ENCODE results near the gene TRIM41.
"Not testable (repeated sequence)": the region's sequence is repeated elsewhere in the genome, so short reads cannot be mapped to it uniquely, and the experiment has no call there.

The TRIM41 gene

DNA sequence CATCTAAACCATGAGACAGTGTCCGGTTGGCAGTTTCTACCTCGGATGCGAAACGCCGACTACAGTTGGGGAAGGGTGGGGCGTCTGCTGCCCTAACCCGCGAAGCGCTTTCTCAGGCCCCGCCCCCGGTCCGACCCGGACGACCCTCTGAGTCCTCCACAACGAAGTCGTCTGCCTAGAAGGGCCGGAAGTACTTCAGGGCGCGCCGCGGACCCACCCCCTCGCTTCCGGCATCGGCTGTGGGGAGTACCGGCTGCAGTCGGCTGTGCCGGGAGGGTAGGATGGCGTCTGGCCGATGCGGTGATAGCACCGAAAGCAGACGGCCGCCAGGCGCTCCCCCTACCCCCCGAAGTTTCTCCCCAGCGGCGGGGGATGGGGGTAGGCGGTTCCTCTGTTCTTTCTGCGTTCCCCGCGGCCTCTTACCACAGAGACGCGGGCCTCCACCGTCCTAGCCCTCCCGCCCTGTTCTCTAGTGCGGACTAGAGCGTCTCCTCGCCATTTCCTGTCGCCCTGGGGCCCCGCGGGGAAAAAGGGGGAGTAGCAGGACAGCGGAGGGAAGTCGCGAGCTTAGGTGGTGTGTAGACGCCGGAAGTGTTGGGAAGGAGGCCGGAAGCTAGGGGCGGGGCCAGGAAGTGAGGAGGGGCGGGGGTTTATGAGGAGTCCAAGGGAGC, at the start of gene TRIM41:
TSS of gene TRIM41 (plus strand) at position 224 of the 671 bp plus-strand sequence. CDS start 719 bp downstream, outside the sequence.
- no peak for DNase-seq

DNA sequence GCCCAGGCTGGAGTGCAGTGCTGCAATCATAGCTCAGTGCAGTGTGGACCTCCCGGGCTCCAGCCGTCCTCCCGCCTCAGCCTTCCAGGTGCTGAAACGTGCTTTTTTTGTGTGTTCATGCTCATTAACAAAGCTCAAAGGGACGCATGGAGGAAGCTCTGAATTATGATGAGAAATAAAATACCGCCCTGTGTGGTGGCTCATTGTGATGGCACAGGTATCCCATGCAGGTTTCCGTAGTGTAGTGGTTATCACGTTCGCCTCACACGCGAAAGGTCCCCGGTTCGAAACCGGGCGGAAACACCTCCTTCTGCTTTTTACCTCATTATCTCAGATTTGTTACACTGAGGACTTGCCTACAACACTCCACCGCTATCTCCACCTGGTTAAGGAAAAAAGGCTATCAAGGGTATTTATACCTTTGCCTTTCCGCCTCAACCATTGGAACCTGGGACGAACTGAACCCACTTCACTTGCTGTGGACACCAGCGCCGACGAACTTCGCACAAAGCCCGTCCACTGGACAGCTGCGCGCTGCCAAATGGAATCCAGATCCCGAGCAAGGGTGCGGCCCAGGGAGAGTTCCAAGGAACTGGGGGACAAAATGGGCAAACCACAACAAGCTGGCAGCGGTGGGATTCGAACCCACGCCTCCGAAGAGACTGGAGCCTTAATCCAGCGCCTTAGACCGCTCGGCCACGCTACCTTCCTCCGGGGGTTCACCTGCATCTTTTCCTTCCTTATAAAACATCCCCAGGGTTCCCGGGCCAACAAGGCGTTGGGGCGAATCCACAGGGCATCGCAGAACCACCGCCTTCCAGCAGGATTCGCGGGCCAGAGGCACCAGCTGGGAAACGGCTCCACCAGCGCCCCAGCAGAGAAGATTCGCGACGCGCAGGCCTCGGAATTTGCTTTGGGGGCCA, 49.4 kb upstream of the TRIM41 start:
- DNase-seq = no peak

DNA sequence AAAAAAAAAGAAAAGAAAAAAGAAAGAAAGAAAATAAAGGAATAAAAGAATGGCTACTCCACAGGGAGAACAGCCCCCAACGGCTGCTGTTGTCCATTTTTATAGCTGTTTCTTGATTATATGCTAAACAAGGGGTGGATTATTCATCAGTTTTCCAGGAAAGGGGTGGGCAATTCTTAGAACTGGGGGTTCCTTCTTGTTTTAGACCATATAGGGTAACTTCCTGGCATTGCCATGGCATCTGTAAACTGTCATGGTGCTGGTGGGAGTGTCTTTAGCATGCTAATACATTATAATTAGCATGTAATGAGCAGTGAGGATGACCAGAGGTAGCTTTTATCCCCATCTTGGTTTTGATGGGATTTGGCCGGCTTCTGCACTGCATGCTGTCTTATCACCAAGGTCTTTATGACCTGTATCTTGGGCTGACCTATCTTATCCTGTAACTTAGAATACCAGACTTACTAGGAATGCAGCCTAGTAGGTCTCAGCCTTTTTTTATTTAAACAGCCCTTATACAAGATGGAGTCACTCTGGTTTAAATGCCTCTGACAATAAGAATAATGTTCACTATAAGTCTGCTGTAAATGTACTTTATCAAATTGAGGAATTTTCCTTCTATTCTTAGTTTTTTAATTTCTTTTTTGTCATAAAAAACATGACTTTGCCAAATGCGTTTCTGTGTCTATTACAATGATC, 46.7 kb upstream of the TRIM41 start:
- DNase-seq = no peak

DNA sequence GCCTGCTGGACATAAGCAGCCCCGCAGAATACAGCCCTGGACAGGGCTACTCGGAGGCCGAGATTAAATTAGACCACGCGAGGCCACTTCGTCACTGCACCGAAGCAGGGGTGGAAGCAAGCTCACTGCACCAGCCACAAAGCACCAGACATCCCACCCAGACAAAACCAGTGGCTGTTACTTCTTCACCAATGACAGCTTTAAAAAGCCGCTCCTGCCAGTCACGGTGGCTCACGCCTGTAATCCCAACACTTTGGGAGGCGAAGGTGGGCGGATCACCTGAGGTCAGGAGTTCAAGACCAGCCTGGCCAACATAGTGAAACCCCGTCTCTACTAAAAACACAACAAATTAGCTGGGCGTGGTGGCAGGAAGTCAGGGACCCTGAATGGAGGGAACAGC, 45.5 kb upstream of the TRIM41 start:
- DNase-seq = not testable (repeated sequence)

DNA sequence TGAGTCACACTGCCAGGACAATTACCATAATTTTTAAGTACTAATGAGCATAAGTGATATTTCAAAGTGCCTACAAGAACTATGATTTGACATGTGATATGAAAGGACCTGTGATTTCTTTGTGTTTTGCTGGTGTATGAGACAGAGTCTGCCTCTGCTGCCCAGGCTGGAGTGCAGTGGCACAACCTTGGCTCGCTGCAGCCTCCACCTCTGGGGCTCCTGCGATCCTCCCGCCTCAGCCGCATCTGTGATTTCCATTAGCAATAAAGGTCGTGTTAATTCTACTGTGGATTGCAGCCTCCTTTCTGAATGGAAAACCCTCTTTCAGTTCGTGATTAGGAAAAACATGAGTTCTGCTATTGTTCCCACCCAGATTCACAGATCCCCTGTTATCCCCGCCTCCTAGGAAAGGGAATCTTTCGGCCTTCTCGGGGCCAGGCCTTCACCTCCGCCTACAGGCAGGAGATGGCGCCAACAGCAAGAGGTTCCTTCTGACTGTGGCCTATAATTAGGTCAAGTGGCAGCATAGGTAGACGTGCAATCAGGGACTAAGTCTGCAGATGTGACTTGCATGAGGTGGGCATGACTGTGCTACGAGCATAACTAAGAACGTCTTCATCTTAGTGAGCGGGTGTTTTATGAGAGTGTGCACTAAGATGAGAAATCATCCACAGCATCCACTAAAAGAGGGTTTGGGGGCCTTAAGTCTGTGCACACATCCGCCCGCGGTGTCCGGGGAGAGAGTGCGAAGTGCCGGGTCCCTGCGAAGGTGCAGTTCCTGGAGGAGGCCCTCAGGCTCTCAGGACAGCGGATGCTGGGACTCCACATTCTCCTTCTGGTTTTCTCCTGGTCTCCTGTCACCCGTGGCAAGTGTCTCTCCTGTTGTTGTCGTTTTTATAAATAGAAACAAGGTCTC, 41.2 kb upstream of the TRIM41 start:
- DNase-seq = no peak

DNA sequence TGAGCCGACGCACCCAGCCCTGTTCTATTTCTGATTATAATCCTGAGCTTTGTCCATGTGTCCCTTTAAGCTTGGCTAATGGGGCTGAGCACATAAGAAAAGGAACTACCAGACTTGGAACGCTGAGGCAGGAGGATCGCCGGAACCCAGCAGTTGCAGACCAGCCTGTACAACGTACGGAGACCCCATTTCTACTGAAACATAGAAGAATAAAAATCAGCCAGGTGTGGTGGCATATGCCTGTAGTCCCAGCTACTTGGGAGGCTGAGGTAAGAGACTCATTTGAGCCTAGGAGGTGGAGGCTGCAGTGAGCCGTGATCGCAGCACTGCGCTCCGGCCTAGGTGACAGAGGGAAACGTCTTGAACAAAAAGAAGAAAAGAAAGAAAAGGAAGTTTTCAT, 40.4 kb upstream of the TRIM41 start:
- DNase-seq = no peak

DNA sequence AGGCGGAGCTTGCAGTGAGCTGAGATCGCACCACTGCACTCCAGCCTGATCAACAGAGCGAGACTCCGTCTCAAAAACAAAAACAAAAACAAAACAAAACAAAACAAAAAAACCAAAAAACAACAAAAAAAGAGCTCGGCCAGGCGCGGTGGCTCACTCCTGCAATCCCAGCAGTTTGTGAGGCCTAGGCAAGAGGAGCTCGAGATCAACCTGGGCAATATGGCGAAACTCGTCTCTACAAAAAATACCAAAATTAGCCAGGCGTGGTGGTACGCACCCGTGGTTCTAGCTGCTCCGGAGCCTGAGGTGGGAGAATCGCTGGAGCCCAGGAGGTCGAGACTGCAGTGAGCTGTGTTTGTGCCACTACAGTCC, 38.2 kb upstream of the TRIM41 start:
- no peak for DNase-seq

DNA sequence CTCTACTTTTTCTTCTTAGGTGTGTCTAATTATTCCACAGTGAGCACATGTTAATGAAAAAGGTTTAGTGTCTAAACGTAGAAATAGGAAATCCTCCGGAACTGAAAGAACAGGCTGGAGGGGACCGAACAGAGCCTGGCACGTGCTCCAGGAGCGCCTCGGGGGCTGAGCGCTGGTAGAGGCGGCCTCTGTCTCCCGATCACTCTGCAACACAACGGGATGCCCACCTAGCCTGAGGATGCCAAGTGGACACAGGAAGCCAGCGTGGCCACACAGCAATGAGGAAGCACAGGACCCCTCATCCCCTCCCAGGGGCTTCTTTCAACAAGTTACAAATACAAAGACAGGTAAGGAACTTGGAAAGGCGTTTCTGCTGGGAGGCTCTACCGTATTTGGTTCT, 37.5 kb upstream of the TRIM41 start:
- DNase-seq = no peak

DNA sequence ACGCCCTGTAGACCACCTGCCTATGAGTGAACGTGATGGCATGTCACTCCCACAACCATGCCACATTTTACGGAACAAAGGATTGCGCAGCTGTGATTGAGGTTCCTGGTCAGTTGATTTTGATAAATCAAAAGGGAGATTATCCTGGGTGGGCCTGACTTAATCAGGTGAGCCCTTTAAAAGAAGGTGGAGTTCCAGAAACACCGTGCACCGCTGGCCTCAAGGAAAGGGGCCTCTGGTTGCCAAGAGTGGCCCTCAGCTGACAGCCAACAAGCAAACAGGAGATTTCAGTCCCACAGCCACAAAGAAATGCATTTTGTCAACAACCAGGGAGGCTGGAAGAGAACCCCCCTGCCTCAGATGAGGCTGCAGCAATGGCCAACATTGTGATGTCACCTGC, 37.1 kb upstream of the TRIM41 start:
- no peak for DNase-seq

DNA sequence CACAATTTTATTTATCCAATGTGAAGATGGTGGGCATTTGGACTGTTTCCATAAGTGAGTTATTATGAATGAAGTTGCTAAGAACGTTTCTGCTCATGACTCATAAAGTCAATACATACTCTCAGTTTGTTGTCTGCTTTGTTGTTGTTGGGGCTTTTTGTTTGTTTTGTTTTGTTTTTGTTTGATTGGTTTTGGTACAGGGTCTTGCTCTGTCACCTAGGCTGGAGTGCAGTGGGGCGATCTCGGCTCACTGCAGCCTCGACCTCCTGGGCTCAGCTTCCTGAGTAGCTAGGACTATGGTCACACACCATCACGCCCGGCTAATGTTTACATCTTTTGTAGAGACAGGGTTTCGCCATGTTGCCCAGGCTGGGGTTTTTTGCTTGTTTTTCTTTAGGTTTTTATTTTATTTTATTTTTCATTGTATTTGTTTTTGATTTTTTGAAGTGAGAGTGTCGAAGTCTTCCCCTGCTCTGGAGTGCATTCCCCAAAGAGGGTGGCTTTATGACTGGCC, 36.0 kb upstream of the TRIM41 start:
- DNase-seq = no peak

DNA sequence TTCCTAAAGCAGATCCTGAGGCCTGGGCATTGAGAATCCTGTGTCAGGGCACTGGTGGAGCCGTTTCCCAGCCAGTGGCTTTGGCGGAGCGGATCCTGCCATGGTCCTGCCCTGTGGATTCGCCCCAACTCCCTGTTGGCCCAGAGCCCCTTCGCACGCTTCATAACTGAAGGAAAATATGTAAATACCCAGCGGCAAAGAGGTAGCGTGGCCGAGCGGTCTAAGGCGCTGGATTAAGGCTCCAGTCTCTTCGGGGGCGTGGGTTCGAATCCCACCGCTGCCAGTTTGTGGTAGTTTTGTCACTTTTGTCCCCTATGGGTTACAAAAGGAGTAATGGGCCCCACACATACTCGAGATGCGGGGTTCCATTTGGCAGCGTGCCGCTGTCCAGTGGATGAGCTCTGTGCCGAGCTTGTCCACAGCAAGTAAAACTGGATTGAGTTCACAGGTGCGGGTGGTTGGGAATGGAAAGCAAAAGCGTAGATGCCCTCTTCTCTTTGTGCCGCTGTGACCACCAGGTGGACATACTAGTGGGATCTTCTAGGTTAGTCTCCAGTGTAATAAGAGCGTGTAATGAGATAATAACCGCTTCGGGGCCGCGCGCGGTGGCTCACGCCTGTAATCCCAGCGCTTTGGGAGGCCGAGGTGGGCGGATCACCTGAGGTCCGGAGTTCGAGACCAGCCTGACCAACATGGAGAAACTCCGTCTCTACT, 35.4 kb upstream of the TRIM41 start:
- DNase-seq = no peak

DNA sequence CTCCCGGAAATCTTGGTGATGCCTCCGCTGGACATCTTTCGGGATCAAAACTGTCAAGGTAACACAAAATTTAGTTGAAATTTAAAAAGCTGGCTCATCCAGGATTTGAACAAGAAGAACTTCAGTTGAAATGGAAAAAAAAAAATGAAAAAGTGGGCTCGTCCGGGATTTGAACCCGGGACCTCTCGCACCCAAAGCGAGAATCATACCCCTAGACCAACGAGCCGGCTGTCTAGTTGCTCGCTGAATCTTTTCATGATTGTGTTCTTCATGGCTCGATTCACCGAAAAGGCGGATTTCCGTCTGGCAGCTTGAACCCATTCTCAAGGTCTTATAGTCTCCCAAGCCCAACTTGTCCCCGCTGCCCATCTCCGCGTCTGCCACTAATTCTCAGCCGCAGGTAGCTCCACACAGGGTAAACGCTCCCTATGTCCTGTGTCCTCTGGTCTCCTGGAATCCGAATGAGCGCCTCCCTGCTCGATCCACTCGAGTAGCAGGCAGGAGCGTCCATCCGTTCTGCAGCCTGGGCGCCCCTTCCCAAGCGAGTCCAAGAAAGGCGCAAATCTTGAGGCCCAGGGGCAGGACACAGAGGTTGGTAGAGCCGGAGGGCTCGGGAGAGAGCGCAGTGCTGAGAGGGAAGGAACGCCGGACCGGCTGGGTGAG, 34.2 kb upstream of the TRIM41 start:
- no peak for DNase-seq

DNA sequence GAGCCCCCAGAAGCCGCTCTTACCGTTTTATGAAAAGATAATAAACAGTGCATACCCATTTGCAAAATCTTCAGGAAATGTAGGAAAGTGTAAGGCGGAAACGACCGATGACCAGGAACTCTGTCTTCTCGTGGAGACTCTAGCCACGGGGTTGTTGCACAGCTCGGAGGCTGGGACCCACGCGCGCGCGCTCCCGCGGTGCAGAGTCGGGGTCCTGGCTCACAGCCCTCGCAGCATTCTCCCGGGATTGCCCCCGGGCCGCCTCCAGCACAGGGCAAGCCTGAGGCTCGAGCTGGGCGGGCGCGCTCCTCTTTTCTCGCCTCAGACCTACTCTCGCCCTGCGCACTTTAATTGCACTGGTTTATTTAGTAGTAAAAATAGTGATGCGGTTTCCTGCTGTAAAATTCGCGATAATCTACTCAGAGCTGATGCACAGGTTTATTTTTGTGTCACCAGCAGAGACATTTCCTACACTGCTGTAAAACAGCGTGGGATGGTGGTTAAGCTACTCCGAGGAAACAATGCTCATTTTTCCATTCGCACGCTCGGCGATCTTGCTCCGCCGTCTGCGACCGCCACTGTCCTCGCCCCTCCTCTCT, 33.6 kb upstream of the TRIM41 start:
- DNase-seq = no peak

DNA sequence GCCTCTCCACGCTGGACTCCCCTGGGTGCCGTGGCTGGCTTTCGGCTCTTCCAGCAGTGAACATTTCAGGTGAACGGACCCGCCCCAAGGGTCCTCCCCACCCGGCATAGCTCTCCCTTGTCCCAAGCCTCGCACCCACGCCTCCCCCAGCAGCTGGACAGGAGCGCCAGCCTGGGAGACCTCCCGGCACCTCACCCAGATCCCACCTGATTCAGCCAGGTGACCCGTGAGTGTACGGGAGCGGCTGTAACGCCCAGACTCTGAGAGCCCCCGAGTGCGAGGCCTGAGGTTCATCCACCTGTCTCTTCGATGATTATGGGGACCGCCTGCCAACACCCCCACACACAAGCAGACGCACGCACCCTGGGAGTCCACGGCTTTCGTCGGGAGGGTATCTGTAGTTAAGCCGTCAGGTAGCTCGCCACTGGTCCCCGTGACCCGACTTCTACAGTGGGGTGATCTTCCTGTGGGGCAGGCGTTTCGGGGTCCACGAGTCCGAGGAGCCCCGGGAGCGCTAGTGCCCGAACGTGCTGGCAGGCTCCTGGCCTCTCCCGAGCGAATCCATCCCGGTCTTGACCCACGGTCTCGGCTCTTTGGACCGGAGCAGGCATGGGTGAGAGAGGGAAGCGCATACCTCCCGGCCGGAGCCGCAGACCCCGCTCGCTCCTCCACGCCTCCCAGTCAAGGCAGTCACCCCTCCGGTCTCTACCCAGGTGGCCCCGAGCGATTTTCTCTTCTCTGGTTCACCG, 32.9 kb upstream of the TRIM41 start:
- DNase-seq = no peak

DNA sequence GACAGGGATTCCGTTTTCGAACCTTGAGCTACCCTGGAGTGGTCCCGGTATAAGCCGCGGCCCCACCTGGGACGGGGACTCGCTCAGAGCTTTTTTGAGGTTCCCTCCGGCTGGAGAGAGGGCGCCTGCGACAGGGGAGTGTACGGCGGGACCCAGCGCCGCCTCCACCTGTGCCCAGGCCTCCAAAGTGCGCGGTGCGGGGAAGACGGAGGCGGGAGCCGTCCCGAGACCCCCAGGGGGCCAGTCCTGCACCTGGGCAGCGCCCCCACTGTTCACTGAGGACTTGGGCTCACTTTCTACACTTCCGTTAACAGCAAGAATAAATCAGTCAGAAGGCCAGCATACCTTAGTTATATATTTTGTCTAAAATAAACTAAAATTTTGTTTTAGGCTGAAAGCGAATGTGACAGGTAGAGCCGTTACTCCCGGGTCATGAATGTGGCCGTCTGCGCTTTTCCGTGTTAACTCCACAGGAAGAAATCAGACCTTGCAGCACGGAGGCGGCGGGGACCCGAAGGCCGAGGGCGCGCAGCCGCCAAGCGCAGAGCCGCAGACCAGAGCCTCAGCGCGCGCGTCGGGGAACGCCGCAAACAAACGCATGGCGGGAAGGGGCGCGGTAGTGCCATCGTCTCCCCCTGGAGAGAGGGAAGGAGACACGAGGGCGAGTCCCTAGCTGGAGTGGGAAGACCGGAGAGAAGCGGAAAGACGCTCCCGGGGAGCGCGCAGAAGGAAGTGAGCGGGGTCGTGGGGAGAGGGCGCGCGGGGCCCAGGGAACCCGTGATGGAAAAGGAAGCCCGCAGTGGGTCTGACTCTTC, 32.2 kb upstream of the TRIM41 start:
- DNase-seq = no peak

DNA sequence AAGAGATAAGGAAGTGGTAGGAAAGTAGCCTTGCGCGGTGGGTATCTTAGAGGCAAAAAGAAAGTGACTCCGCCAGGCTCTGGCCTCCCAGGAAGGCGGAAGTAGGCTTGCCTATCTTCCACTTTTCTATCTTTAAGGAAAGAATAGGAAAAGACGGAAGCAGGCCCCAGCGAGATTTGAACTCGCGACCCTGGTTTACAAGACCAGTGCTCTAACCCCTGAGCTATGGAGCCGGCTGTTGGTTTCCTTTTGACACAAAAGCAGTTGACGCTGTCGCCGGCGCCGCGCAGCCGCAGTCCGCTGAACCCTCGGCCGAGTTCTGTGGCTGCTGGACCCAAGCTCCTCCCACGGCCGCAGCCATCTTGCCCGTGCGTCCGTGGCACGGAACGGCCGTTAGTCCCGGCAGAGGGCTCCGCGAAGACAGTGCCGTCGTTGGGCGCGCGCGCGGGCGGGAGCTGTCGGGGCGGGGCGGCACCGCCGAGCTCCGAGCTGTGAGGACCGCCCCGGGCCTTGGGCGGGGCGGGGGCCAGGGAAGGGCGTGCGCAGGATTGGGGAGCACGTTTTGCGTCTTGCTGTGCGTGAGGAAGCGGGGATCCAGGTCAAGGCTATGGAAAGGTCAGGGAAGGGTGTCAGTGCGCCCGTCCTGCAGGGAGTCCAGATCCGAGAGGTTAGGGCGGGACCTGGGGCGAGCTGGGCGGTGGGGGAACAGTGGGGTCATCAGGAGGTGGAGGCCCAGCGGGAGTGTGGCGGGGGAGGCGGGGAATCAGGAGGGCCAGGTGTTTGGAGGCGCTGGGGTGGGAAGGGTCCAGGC, 31.4 kb upstream of the TRIM41 start:
- no peak for DNase-seq

DNA sequence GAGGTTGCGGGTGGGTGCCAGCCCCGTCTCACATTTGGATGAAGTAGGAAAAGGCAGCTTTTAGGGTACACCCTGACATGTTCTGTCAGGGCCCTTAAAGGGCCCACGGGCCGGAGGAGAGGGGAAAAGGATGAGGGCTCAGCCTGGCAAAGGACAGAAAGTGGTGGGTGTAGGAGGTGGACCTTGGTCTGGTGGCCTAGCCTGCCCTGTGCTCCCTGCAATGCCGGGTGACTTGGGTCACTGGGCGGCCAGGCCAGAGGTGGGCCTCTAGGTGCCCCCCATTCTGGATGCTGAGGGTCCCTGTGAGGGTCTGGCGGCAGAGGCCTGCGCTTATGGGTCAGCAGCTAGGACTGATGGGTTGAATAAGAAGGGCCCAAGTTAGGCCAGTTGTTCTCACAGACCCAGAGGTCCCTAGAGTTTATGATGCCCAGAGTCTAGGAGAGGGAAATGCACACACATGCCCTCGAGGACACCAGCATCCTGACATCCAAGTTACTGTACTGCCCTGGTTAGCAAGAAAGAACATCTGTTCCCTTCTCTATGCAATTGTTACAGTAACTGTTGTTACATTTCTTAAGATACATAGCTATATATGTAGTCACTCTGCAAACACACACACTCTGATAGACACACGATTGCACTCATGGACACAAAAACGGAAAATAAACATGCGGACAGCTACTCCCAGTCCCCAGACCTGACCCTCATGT, 30.6 kb upstream of the TRIM41 start:
- no peak for DNase-seq
